ENCODE results near the gene PLCB1.

DNA sequence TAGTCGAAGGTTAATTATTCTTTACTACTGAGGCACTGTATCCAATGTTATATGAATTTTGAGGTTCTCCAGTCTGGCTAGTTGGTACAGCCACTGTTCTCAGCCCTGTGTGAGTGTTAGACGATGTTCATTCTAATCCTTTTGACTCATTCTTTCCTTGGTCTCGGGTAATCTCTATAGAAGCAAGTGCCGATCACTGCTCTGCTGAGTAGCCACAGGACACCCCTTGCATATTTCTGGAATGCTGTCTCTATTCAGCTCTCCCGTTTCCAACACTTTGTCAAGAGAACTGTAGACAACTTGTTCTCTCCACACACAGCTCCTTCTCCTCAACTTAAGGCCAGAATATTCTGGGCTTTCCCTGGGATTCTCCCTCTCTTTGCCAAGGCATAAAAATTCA, 42.4 kb upstream of the PLCB1 start:
- TF ChIP-seq, protein P1, sequence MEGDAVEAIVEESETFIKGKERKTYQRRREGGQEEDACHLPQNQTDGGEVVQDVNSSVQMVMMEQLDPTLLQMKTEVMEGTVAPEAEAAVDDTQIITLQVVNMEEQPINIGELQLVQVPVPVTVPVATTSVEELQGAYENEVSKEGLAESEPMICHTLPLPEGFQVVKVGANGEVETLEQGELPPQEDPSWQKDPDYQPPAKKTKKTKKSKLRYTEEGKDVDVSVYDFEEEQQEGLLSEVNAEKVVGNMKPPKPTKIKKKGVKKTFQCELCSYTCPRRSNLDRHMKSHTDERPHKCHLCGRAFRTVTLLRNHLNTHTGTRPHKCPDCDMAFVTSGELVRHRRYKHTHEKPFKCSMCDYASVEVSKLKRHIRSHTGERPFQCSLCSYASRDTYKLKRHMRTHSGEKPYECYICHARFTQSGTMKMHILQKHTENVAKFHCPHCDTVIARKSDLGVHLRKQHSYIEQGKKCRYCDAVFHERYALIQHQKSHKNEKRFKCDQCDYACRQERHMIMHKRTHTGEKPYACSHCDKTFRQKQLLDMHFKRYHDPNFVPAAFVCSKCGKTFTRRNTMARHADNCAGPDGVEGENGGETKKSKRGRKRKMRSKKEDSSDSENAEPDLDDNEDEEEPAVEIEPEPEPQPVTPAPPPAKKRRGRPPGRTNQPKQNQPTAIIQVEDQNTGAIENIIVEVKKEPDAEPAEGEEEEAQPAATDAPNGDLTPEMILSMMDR (conservative IDR thresholded peaks at IDR 0.05; ENCODE audit: low read depth, low read length) = no peak
- no peak for TF ChIP-seq EZH2 (IDR thresholded peaks at IDR 0.05; ENCODE audit: borderline replicate concordance, low read depth, low read length, poor library complexity, severe bottlenecking)
